A549 (cell line): ENCODE results near the gene ARHGAP22. TPM values are rescaled to one million over a fixed set of nuclear protein-coding genes. Genes with fewer than 3 reads are reported as not detected.

Source experiments
- ATAC-seq, 2 experiments: fragments of 200-7000 bp in 1 of 2; fragments of >200 bp in 1 of 2; cut with Nextera tagmentation in 1 of 2; cut with Tn5 transposase in 1 of 2; 3 replicates each; pipeline versions ENCODE4 v1.8.0 to v1.9.1; 2018 to 2020; ENCODE audit warnings: mild to moderate bottlenecking in 1 of 2, moderate library complexity in 1 of 2
- CTCF ChIA-PET: fragments of 300-600 bp; sonication (Branson Sonifier 250); formaldehyde crosslinking; extraction: SDS; loops from one replicate; lab custom pipeline; 2021; ENCODE audit warnings: antibody characterized with exemption, inconsistent platforms; lab: Yijun Ruan, JAX
- POLR2A ChIA-PET: fragments of 350-600 bp; formaldehyde crosslinking; extraction: SDS; loops from one replicate; lab custom pipeline; 2021; ENCODE audit warnings: antibody characterized with exemption, inconsistent platforms; lab: Yijun Ruan, JAX
- DNase-seq, 2 experiments: peaks; one replicate each; pipeline versions ENCODE4 v3.0.0 to v3.0.0-alpha.2; 2011 to 2016; ENCODE audit warnings: low read depth in 1 of 2, low spot score in 1 of 2
- FAIRE-seq: peaks from 2 replicates; lab custom pipeline; 2011; peaks lifted over from hg19 to GRCh38; lab: Jason Lieb, UNC
- H3K27ac ChIP-seq, 2 experiments: fragments of >200 bp; sonication (Bioruptor Twin); formaldehyde crosslinking; 3 replicates each; pipeline ENCODE4 v1.5.1; 2016 to 2017
- H3K4me1 ChIP-seq: fragments of >200 bp; sonication (Bioruptor Twin); formaldehyde crosslinking; 3 replicates; pipeline ENCODE4 v1.6.1; 2016
- H3K4me2 ChIP-seq: fragments of >200 bp; sonication (Bioruptor Twin); formaldehyde crosslinking; 3 replicates; pipeline ENCODE4 v1.6.1; 2016
- H3K4me3 ChIP-seq: fragments of >200 bp; sonication (Bioruptor Twin); formaldehyde crosslinking; 3 replicates; pipeline ENCODE4 v1.5.1; 2016
- H3K9me3 ChIP-seq: fragments of >200 bp; sonication (Bioruptor Twin); formaldehyde crosslinking; 3 replicates; pipeline ENCODE4 v1.6.1; 2016
- BCL3 ChIP-seq: fragments of >200 bp; sonication (Bioruptor Twin); formaldehyde crosslinking; IDR thresholded peaks from 3 replicates; pipeline ENCODE4 v1.6.1; 2016
- CBX2 ChIP-seq: fragments of 200-600 bp; sonication (generic); IDR thresholded peaks from 2 replicates; pipeline ENCODE4 v1.6.1; 2016; ENCODE audit warnings: low read depth, mild to moderate bottlenecking, borderline replicate concordance
- CEBPB ChIP-seq, 2 experiments: fragments of >200 bp in 1 of 2; sonication (Bioruptor Twin) in 1 of 2; formaldehyde crosslinking in 1 of 2; IDR thresholded peaks; 2 replicates each; pipeline ENCODE4 v1.6.1; 2012 to 2016
- CHD2 ChIP-seq: fragments of 150-350 bp; IDR thresholded peaks from 2 replicates; pipeline ENCODE4 v1.6.1; 2014; ENCODE audit warnings: low read length; ENCODE audit not compliant: partially characterized antibody
- CHD4 ChIP-seq: fragments of 200-600 bp; sonication (generic); IDR thresholded peaks from 2 replicates; pipeline ENCODE4 v1.6.1; 2016; ENCODE audit warnings: antibody characterized with exemption, mild to moderate bottlenecking, borderline replicate concordance
- CTCF ChIP-seq: fragments of >200 bp; sonication (Bioruptor Twin); formaldehyde crosslinking; IDR thresholded peaks from 3 replicates; pipeline ENCODE4 v1.5.1; 2016
- EHMT2 ChIP-seq: fragments of 200-600 bp; sonication (generic); IDR thresholded peaks from 2 replicates; pipeline ENCODE4 v1.6.1; 2016; ENCODE audit warnings: antibody characterized with exemption, low read depth, mild to moderate bottlenecking, moderate library complexity
- EP300 ChIP-seq, 2 experiments: fragments of >200 bp; sonication (Bioruptor Twin); formaldehyde crosslinking; IDR thresholded peaks; 2 replicates in 1 of 2; 3 replicates in 1 of 2; pipeline ENCODE4 v1.6.1; 2016 to 2017
- ESRRA ChIP-seq: fragments of 150-350 bp; IDR thresholded peaks from 2 replicates; pipeline ENCODE4 v1.6.1; 2014; ENCODE audit warnings: mild to moderate bottlenecking, low read length, borderline replicate concordance
- HOXB13 ChIP-seq: fragments of 250-450 bp; sonication (Bioruptor Pico); IDR thresholded peaks from 2 replicates; pipeline ENCODE4 v1.5.0; 2020; ENCODE audit warnings: low read depth, mild to moderate bottlenecking, moderate library complexity
- JUN ChIP-seq, 2 experiments: fragments of >200 bp; sonication (Bioruptor Twin); formaldehyde crosslinking; IDR thresholded peaks; 2 replicates in 1 of 2; 3 replicates in 1 of 2; pipeline ENCODE4 v1.6.1; 2016 to 2017
- KDM1A ChIP-seq: fragments of 200-600 bp; sonication (generic); IDR thresholded peaks from 2 replicates; pipeline ENCODE4 v1.6.1; 2016; ENCODE audit warnings: low read depth, mild to moderate bottlenecking
- KDM5A ChIP-seq: fragments of 200-600 bp; sonication (generic); IDR thresholded peaks from 2 replicates; pipeline ENCODE4 v1.6.1; 2016; ENCODE audit warnings: antibody characterized with exemption, mild to moderate bottlenecking
- MAFK ChIP-seq: fragments of 450-650 bp; IDR thresholded peaks from 2 replicates; pipeline ENCODE4 v1.6.1; 2014; ENCODE audit not compliant: partially characterized antibody
- NFE2L2 ChIP-seq: fragments of 150-350 bp; conservative IDR thresholded peaks from 2 replicates; pipeline ENCODE4 v1.6.1; 2014; ENCODE audit warnings: low read length
- NPAS2 ChIP-seq: fragments of 250-450 bp; sonication (Bioruptor Pico); IDR thresholded peaks from 2 replicates; pipeline ENCODE4 v1.8.0; 2022; ENCODE audit warnings: mild to moderate bottlenecking, moderate library complexity, borderline replicate concordance
- NR3C1 ChIP-seq: fragments of >200 bp; sonication (Bioruptor Twin); formaldehyde crosslinking; IDR thresholded peaks from 3 replicates; pipeline ENCODE4 v1.6.1; 2017
- POLR2A ChIP-seq: IDR thresholded peaks from 2 replicates; pipeline ENCODE4 v1.6.1; 2012; ENCODE audit warnings: mild to moderate bottlenecking, low read length
- POLR2AphosphoS2 ChIP-seq: conservative IDR thresholded peaks from 2 replicates; pipeline ENCODE4 v1.6.1; 2012; ENCODE audit warnings: low read length, improper control_type of control experiment, inconsistent platforms
- RCOR1 ChIP-seq: fragments of 150-350 bp; IDR thresholded peaks from 2 replicates; pipeline ENCODE4 v1.6.1; 2014; ENCODE audit warnings: antibody characterized with exemption, low read length, low read depth
- RFX5 ChIP-seq: fragments of 450-650 bp; IDR thresholded peaks from 2 replicates; pipeline ENCODE4 v1.7.1; 2014; ENCODE audit warnings: antibody characterized with exemption, mild to moderate bottlenecking, moderate library complexity
- RNF2 ChIP-seq: fragments of 200-600 bp; sonication (generic); IDR thresholded peaks from 2 replicates; pipeline ENCODE4 v1.6.1; 2016; ENCODE audit warnings: low read depth, mild to moderate bottlenecking, antibody characterized with exemption, moderate library complexity, borderline replicate concordance
- TFCP2L1 ChIP-seq: fragments of 250-450 bp; sonication (Bioruptor Pico); IDR thresholded peaks from 2 replicates; pipeline ENCODE4 v1.5.0; 2021; ENCODE audit warnings: mild to moderate bottlenecking
- USF2 ChIP-seq: fragments of 450-650 bp; IDR thresholded peaks from 2 replicates; pipeline ENCODE4 v1.6.1; 2014; ENCODE audit warnings: antibody characterized with exemption
- ZC3H11A ChIP-seq: fragments of 450-650 bp; IDR thresholded peaks from 2 replicates; pipeline ENCODE4 v1.6.1; 2014; ENCODE audit warnings: antibody characterized with exemption, mild to moderate bottlenecking
- ZFP36 ChIP-seq: fragments of 450-650 bp; IDR thresholded peaks from 2 replicates; pipeline ENCODE4 v1.6.1; 2014; ENCODE audit warnings: borderline replicate concordance; ENCODE audit not compliant: partially characterized antibody
- ZNF302 ChIP-seq: fragments of 250-450 bp; sonication (Bioruptor Pico); IDR thresholded peaks from 2 replicates; pipeline ENCODE4 v1.9.0; 2021; ENCODE audit warnings: inconsistent platforms, mild to moderate bottlenecking, moderate library complexity
- ZSCAN20 ChIP-seq: fragments of 250-450 bp; sonication (Bioruptor Pico); IDR thresholded peaks from 2 replicates; pipeline ENCODE4 v1.8.0; 2022; ENCODE audit warnings: mild to moderate bottlenecking, moderate library complexity
- WGBS: methylation state at CpG from one replicate; pipeline ENCODE4 v1.1.6; 2017; ENCODE audit errors: missing lambda C conversion rate; 5-methylcytosine and 5-hydroxymethylcytosine counted together
- polyA plus RNA-seq, 4 experiments: library from polyadenylated mRNA; depleted of rRNA in 3 of 4; stranded (reverse); fragments of >200 nt; fragmentation: RNase III in 1 of 4; extraction: RNeasy Plus Mini Kit Qiagen cat#74134 plus additional on column Dnase treatment in 1 of 4; gene quantifications; 2 replicates in 3 of 4; 3 replicates in 1 of 4; pipeline ENCODE4 v1.2.3, GENCODE V29; 2011 to 2017

ARHGAP22 gene
- polyA plus RNA-seq, 2 of the 4 experiments (the other 2 are of a cell fraction): 1.9 to 3.2 TPM

- DNase-seq (no peak), ATAC-seq (no peak), FAIRE-seq (no peak)
- H3K27ac ChIP-seq: no peak overlapping the region
- TF ChIP-seq EHMT2 (no peak), RFX5 (no peak), ZNF302 (CRISPR knock-in tag) (no peak), POLR2A (no peak), RNF2 (no peak), EP300 (IDR thresholded peaks at IDR 0.05) (no peak), RCOR1 (no peak), CTCF (no peak), CBX2 (no peak)
- H3K4me2 ChIP-seq: no peak overlapping the region
- no peak overlapping the region for H3K4me3 ChIP-seq
- 74% methylated on average over 3 of the region's 3 CpGs for WGBS
- no peaks in the 10 kb centered on the region for H3K9me3 ChIP-seq
- ChIA-PET POLR2A (no interaction called here), CTCF (interaction anchor here (1.3 kb wide), 1 partner anchor 172 kb away, joined by 3 read pairs; no protein-coding TSS in a partner anchor)
- no peaks in the 10 kb centered on the region for H3K4me1 ChIP-seq
These were observed 120.0 kb downstream of the ARHGAP22 start for GRCh38 chr10:48484911-48485310.

- Histone ChIP-seq H3K4me2 (no peak overlapping the region), H3K9me3 (no peaks in the 10 kb centered on the region)
- ChIA-PET POLR2A (no interaction called here), CTCF (no interaction called here)
- TF ChIP-seq BCL3: no peak
- no peak for TF ChIP-seq USF2
- TF ChIP-seq KDM5A: no peak
- no peak for TF ChIP-seq CEBPB (IDR thresholded peaks at IDR 0.05)
- TF ChIP-seq TFCP2L1 (CRISPR knock-in tag): no peak
- TF ChIP-seq RFX5: no peak
- TF ChIP-seq HOXB13 (CRISPR knock-in tag): no peak
- TF ChIP-seq JUN (IDR thresholded peaks at IDR 0.05): no peak
- TF ChIP-seq NR3C1: no peak
- no peak for TF ChIP-seq RNF2
- no peak for TF ChIP-seq CHD2
- no peak for TF ChIP-seq EHMT2
- no peak for TF ChIP-seq ESRRA
- TF ChIP-seq KDM1A: no peak
- no peak for TF ChIP-seq NFE2L2
- no peak for TF ChIP-seq ZFP36
- TF ChIP-seq, all 56 proteins: peak for 0
- Histone ChIP-seq H3K27ac (no peak overlapping the region), H3K4me1 (no peaks in the 10 kb centered on the region), H3K4me3 (no peak overlapping the region)
- DNase-seq: no peak
- 66% methylated on average over 3 of the region's 3 CpGs for WGBS
- no peak for FAIRE-seq
- no peak for ATAC-seq
These were observed 122.7 kb downstream of the ARHGAP22 start for GRCh38 chr10:48482207-48482606.

GRCh38 chr10:48481385-48481784, 123.5 kb downstream of the ARHGAP22 start:
- H3K9me3 ChIP-seq: no peaks in the 10 kb centered on the region
- no peak for DNase-seq
- H3K4me3 ChIP-seq: no peak overlapping the region
- ChIA-PET POLR2A (no interaction called here), CTCF (interaction anchor here (0.6 to 0.8 kb wide), 2 partner anchors 8 to 118 kb away, joined by 3 read pairs; no protein-coding TSS in a partner anchor)
- no peak overlapping the region for H3K4me2 ChIP-seq
- H3K27ac ChIP-seq: no peak overlapping the region
- FAIRE-seq: no peak
- ATAC-seq: no peak
- H3K4me1 ChIP-seq: no peaks in the 10 kb centered on the region
- WGBS: 89% methylated on average over 2 of the region's 2 CpGs
- TF ChIP-seq MAFK (no peak), RNF2 (no peak), CBX2 (no peak), ZSCAN20 (CRISPR knock-in tag) (no peak), NPAS2 (CRISPR knock-in tag) (no peak), POLR2AphosphoS2 (no peak), EP300 (IDR thresholded peaks at IDR 0.05) (no peak), BCL3 (no peak), CHD4 (no peak), CTCF (no peak), ZC3H11A (no peak), POLR2A (no peak), JUN (IDR thresholded peaks at IDR 0.05) (no peak)
